ENCODE measurements around the gene SNX33.

Gene SNX33

DNA sequence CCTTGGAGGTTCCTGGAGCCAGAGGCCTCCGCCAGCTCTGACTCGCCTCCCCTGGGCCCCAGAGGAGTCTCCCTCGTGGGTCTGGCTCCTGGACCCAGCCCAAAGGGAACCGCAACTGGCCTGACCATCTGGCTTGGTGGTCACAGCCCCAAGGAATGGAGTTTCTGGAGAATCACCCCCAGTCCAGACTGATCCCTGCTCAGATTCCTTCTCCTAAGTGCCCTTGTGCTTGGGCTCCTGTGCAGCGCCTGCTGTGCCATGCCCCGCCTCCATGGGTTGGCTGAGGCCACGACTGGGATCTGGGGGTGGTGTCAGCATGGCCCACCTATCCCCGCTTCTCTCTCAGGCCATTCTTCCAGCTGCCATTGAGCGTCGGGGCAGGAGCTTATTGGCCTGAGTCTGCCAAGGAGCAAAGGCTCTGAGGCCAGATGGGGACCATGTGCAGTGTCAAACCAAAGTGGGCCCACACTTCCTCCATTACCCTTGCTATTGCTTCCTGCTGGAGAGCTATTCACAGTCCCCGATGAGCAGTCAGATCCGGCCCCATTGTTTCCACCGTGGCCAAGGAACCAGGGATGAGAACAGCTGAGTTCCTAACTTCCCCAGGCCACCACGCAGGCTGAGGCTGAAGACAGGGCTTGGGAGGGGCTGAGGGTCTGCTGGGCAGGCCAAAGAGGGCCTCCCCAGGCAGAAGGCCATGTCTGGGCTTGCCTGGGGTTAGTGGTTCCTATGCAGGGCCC is 46.0 kb downstream of the SNX33 start:
- Histone ChIP-seq H4K20me1 (ENCODE audit: low read depth, low read length) (no peaks in the 10 kb centered on the region), H3K27ac (ENCODE audit: low read depth, low read length) (no peak overlapping the region), H3K9me3 (ENCODE audit: insufficient read depth, low read length) (no peaks in the 10 kb centered on the region), H3K4me3 (ENCODE audit: insufficient read depth, low read length, poor library complexity, severe bottlenecking) (no peak overlapping the region), H3K79me2 (ENCODE audit: insufficient read depth, low read length) (no peaks in the 10 kb centered on the region), H3F3A (ENCODE audit: insufficient read depth) (no peaks in the 10 kb centered on the region), H3K9ac (ENCODE audit: low read length) (no peak overlapping the region), H3K9me2 (replicated peaks; ENCODE audit: insufficient read depth, low read length) (no peaks in the 10 kb centered on the region), H2AFZ (ENCODE audit: low read depth, low read length, severe bottlenecking) (no peak overlapping the region), H3K4me2 (ENCODE audit: low read depth, low read length, poor library complexity, severe bottlenecking) (no peak overlapping the region), H3K27me3 (ENCODE audit: low read length) (no peaks in the 10 kb centered on the region), H3K36me3 (ENCODE audit: low read length) (no peaks in the 10 kb centered on the region)
- TF ChIP-seq, protein P1, sequence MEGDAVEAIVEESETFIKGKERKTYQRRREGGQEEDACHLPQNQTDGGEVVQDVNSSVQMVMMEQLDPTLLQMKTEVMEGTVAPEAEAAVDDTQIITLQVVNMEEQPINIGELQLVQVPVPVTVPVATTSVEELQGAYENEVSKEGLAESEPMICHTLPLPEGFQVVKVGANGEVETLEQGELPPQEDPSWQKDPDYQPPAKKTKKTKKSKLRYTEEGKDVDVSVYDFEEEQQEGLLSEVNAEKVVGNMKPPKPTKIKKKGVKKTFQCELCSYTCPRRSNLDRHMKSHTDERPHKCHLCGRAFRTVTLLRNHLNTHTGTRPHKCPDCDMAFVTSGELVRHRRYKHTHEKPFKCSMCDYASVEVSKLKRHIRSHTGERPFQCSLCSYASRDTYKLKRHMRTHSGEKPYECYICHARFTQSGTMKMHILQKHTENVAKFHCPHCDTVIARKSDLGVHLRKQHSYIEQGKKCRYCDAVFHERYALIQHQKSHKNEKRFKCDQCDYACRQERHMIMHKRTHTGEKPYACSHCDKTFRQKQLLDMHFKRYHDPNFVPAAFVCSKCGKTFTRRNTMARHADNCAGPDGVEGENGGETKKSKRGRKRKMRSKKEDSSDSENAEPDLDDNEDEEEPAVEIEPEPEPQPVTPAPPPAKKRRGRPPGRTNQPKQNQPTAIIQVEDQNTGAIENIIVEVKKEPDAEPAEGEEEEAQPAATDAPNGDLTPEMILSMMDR (IDR thresholded peaks at IDR 0.05; ENCODE audit: insufficient read depth, low read length, poor library complexity, severe bottlenecking) = no peak
- no peak for TF ChIP-seq EZH2phosphoT487 (conservative IDR thresholded peaks at IDR 0.05; ENCODE audit: low read length)

GRCh38 chr15:75694241-75695182 is 46.8 kb downstream of the SNX33 start:
- no peaks in the 10 kb centered on the region for H3K79me2 ChIP-seq (ENCODE audit: insufficient read depth, low read length)
- no peaks in the 10 kb centered on the region for H3F3A ChIP-seq (ENCODE audit: insufficient read depth)
- TF ChIP-seq, protein P1 (IDR thresholded peaks at IDR 0.05; ENCODE audit: insufficient read depth, low read length, poor library complexity, severe bottlenecking) = no peak
- no peak for TF ChIP-seq EZH2phosphoT487 (conservative IDR thresholded peaks at IDR 0.05; ENCODE audit: low read length)
- H3K36me3 ChIP-seq (ENCODE audit: low read length) = no peaks in the 10 kb centered on the region
- no peak overlapping the region for H3K4me2 ChIP-seq (ENCODE audit: low read depth, low read length, poor library complexity, severe bottlenecking)
- no peak overlapping the region for H3K27ac ChIP-seq (ENCODE audit: low read depth, low read length)
- H4K20me1 ChIP-seq (ENCODE audit: low read depth, low read length) = no peaks in the 10 kb centered on the region
- H3K4me3 ChIP-seq (ENCODE audit: insufficient read depth, low read length, poor library complexity, severe bottlenecking) = no peak overlapping the region
- H2AFZ ChIP-seq (ENCODE audit: low read depth, low read length, severe bottlenecking) = no peak overlapping the region
- no peaks in the 10 kb centered on the region for H3K9me2 ChIP-seq (replicated peaks; ENCODE audit: insufficient read depth, low read length)
- no peaks in the 10 kb centered on the region for H3K9me3 ChIP-seq (ENCODE audit: insufficient read depth, low read length)
- no peak overlapping the region for H3K9ac ChIP-seq (ENCODE audit: low read length)
- no peaks in the 10 kb centered on the region for H3K27me3 ChIP-seq (ENCODE audit: low read length)

DNA sequence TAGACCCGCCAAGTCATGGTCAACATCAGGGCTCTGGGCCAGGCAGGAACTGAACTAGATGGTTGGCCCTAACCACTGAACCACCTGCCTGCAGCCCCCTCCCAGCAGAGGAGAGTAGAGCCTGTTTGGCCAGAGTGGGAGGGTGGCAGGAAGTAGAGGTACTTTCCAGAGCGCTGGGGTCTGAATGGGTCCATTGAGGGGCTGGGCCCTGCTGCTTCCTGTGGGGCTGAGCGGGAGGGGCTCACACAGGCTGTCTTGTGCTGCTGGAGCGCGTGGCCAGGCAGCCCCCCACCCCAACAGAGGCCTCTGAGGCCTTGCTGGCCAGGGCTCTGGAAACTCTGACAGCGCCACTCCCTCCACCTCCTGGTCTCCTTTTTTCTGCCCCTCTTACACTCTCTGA is 47.5 kb downstream of the SNX33 start:
- Histone ChIP-seq H3K27ac (ENCODE audit: low read depth, low read length) (no peak overlapping the region), H3K79me2 (ENCODE audit: insufficient read depth, low read length) (no peaks in the 10 kb centered on the region), H3K27me3 (ENCODE audit: low read length) (no peaks in the 10 kb centered on the region), H3F3A (ENCODE audit: insufficient read depth) (no peaks in the 10 kb centered on the region), H2AFZ (ENCODE audit: low read depth, low read length, severe bottlenecking) (no peak overlapping the region), H3K9me3 (ENCODE audit: insufficient read depth, low read length) (no peaks in the 10 kb centered on the region), H3K4me2 (ENCODE audit: low read depth, low read length, poor library complexity, severe bottlenecking) (no peak overlapping the region), H3K36me3 (ENCODE audit: low read length) (no peaks in the 10 kb centered on the region), H4K20me1 (ENCODE audit: low read depth, low read length) (no peaks in the 10 kb centered on the region), H3K9ac (ENCODE audit: low read length) (no peak overlapping the region), H3K9me2 (replicated peaks; ENCODE audit: insufficient read depth, low read length) (no peaks in the 10 kb centered on the region), H3K4me3 (ENCODE audit: insufficient read depth, low read length, poor library complexity, severe bottlenecking) (no peak overlapping the region)
- TF ChIP-seq, protein P1 (IDR thresholded peaks at IDR 0.05; ENCODE audit: insufficient read depth, low read length, poor library complexity, severe bottlenecking) = no peak
- no peak for TF ChIP-seq EZH2phosphoT487 (conservative IDR thresholded peaks at IDR 0.05; ENCODE audit: low read length)

Data from SU-DHL-6 (cell line).